ENCODE measurements around the gene PLXNA3. TPM values are rescaled to one million over a fixed set of nuclear protein-coding genes. Genes with fewer than 3 reads are reported as not detected.

PLXNA3 gene
- total RNA-seq, 2 experiments from 2014 or later: 23.2 to 25.3 TPM

GRCh38 chrX:154509455-154509854 is 51.4 kb downstream of the PLXNA3 start:
- ChIA-PET POLR2A (no interaction called here), CTCF (no interaction called here)
- ATAC-seq (no peak), DNase-seq (no peak)
- Mint-ChIP-seq H3K4me3 (no peak overlapping the region), H3K9me3 (ENCODE audit: low read depth) (no peaks in the 10 kb centered on the region), H3K36me3 (ENCODE audit: low read depth) (peaks cover 31% of the 10 kb centered on the region), H3K27me3 (no peaks in the 10 kb centered on the region), H3K4me1 (peaks cover 23% of the 10 kb centered on the region), H3K27ac (no peak overlapping the region)
- intact Hi-C loops (cut with DNase I, micrococcal nuclease): no loop called here

DNA sequence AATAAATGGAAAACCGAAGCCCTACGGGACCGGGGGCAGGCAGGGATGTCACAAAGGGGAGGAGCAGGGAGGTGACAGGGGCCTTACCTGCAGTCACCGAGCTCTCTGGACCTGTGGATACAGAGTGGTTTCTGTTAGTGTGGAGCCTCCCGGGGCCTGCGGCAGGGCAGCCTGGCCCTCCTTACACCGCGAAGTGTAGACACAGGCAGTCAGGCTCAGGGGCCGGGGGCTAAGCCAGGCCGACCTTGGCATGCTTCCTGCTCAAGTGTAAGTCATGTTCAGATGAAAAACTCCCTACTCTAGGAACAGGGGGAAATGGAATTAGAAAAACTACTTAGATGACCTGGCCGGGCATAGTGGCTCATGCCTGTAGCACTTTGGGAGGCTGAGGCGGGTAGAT is 53.7 kb downstream of the PLXNA3 start:
- H3K4me3 Mint-ChIP-seq: no peak overlapping the region
- DNase-seq (no peak), ATAC-seq (no peak)
- no peaks in the 10 kb centered on the region for H3K27me3 Mint-ChIP-seq
- ChIA-PET POLR2A (no interaction called here), CTCF (no interaction called here)
- H3K36me3 Mint-ChIP-seq (ENCODE audit: low read depth): peaks cover 32% of the 10 kb centered on the region
- H3K9me3 Mint-ChIP-seq (ENCODE audit: low read depth): no peaks in the 10 kb centered on the region
- peaks cover 33% of the 10 kb centered on the region for H3K4me1 Mint-ChIP-seq
- intact Hi-C loops (cut with DNase I, micrococcal nuclease): no loop called here
- peak overlapping the region; percentile 31 for H3K27ac Mint-ChIP-seq

DNA sequence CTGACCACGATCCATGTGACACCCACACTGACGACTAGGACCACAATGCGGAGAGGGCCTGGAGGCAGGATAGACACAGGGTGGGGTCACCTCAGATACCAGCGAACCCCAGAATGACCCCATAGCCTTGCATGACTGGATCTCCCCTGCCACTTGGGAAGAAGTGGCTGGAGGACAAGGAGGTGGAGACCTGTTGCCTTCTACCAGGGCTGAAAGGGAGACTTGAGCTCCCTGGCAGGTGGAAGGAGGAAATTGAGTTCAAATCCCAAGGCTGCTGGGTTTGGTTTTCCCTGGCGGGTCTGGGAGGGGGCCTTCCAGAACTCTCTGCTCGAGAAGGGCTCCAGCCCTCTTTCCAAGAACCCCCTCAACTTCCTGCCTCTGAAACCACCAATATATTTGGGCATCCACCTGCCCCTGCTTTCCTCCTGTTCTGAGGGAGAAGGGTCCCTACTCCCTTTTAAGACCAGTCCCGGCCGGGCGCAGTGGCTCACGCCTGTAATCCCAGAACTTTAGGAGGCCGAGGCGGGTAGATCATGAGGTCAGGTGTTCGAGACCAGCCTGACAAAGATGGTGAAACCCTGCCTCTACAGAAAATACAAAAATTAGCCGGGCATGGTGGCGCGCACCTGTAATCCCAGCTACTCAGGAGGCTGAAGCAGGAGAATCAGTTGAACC is 54.9 kb downstream of the PLXNA3 start:
- intact Hi-C loops (cut with DNase I, micrococcal nuclease): no loop called here
- Mint-ChIP-seq H3K36me3 (ENCODE audit: low read depth) (peaks cover 31% of the 10 kb centered on the region), H3K9me3 (ENCODE audit: low read depth) (no peaks in the 10 kb centered on the region), H3K27me3 (no peaks in the 10 kb centered on the region), H3K27ac (no peak overlapping the region), H3K4me3 (no peak overlapping the region), H3K4me1 (peaks cover 34% of the 10 kb centered on the region)
- POLR2A ChIA-PET: no interaction called here
- DNase-seq: no peak
- ATAC-seq: no peak
- CTCF ChIA-PET: no interaction called here

GRCh38 chrX:154513716-154514115 is 55.6 kb downstream of the PLXNA3 start:
- intact Hi-C loops (cut with DNase I, micrococcal nuclease): no loop called here
- Mint-ChIP-seq H3K4me1 (peaks cover 34% of the 10 kb centered on the region), H3K4me3 (peak overlapping the region; percentile 32), H3K36me3 (ENCODE audit: low read depth) (peaks cover 27% of the 10 kb centered on the region), H3K27me3 (no peaks in the 10 kb centered on the region), H3K9me3 (ENCODE audit: low read depth) (no peaks in the 10 kb centered on the region), H3K27ac (peak overlapping the region; percentile 73)
- no peak for ATAC-seq
- DNase-seq: no peak
- POLR2A ChIA-PET: no interaction called here
- CTCF ChIA-PET: no interaction called here

DNA sequence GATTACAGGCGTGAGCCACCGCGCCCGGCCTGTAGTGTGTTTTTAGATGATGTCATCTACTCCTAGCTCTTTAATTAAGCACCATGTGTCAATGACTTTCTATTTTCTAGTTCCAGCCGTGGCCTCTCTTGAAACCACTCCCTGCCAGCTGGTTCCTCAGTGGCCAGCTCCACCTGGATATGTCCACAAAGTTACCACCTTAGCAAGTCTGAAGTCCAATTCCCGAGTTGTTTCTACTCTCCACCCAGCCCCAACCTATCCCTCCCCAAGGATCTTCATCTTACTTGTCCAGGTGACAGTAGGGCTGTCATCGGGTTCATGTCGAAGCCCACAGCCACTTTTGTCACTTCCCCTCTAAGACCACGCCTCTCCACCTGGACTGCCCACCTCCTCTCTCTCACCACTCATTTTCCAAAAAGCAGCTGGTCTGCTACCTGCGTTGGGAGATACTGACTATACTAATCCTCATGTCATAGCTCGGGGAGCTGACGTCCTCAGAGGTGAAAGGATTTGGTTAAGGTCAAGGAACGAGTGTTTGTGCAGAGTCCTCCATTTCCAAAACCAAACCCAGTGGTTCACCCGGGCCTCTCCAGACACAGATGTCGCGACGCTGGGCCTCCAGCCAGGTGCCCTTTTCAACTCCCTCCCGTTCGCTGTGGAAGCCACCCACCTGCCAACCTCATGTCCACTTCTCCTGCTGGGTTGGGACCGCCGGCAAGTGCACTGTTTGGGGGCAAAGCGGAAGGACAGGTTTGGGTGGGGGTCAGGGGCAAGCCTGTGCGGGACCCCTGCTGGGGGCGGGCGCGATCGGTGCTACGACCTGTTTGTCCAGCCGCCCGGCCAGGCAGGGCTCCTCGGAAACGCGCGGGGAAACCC is 57.2 kb downstream of the PLXNA3 start:
- peak overlapping the region; percentile 78 for H3K27ac Mint-ChIP-seq
- ATAC-seq: no peak

GRCh38 chrX:154515966-154516655 is 58.0 kb downstream of the PLXNA3 start, which contains the start of gene FAM3A:
TSS of gene FAM3A (minus strand) at chrX:154516232. CDS start at chrX:154515772, 460 bp downstream.
- peak within 1 kb of the TSS; percentile 81 for H3K4me3 Mint-ChIP-seq
- H3K4me1 Mint-ChIP-seq: peaks cover 30% of the 10 kb centered on the region
- peaks cover 8% of the 10 kb centered on the region for H3K36me3 Mint-ChIP-seq (ENCODE audit: low read depth)
- H3K9me3 Mint-ChIP-seq (ENCODE audit: low read depth): no peaks in the 10 kb centered on the region
- H3K27me3 Mint-ChIP-seq: no peaks in the 10 kb centered on the region
- peak within 1 kb of the TSS; percentile 90 for H3K27ac Mint-ChIP-seq
- ATAC-seq: peak; percentile 98
- POLR2A ChIA-PET: no interaction called here
- DNase-seq: peak; percentile 97
- CTCF ChIA-PET: interaction anchor here (1.5 kb wide), 1 partner anchor 11 kb away, joined by 5 read pairs; no protein-coding TSS in a partner anchor
- intact Hi-C loops (cut with DNase I, micrococcal nuclease): loop anchor here (1.0 to 2.0 kb wide), 14 partner anchors 26 to 722 kb away; partner anchors contain the start of genes IKBKG (in 2 of the 2), LAGE3 (in 2 of the 2), DKC1 (in 1 of the 2) and G6PD (in 1 of the 2)

More for the DNA sequence above, 57.2 kb downstream of the PLXNA3 start:
- Mint-ChIP-seq H3K27me3 (no peaks in the 10 kb centered on the region), H3K9me3 (ENCODE audit: low read depth) (no peaks in the 10 kb centered on the region), H3K36me3 (ENCODE audit: low read depth) (peaks cover 15% of the 10 kb centered on the region), H3K4me1 (peaks cover 34% of the 10 kb centered on the region), H3K4me3 (peak overlapping the region; percentile 81)
- ChIA-PET POLR2A (interaction anchor here (0.6 kb wide), 1 partner anchor 11 kb away, joined by 3 read pairs; no protein-coding TSS in a partner anchor), CTCF (no interaction called here)
- peak; percentile 34 for DNase-seq
- intact Hi-C loops (cut with DNase I, micrococcal nuclease): no loop called here

- ChIA-PET POLR2A (interaction anchor here (1.3 kb wide), 1 partner anchor 30 kb away, joined by 4 read pairs; the partner anchor contains the start of genes G6PD and IKBKG), CTCF (interaction anchor here (0.6 to 1.5 kb wide), 2 partner anchors 10 to 548 kb away, joined by 3 to 5 read pairs; no protein-coding TSS in a partner anchor)
- Mint-ChIP-seq H3K36me3 (ENCODE audit: low read depth) (peaks cover 8% of the 10 kb centered on the region), H3K27ac (peak overlapping the region; percentile 90), H3K4me3 (peak overlapping the region; percentile 81), H3K4me1 (peaks cover 26% of the 10 kb centered on the region), H3K9me3 (ENCODE audit: low read depth) (no peaks in the 10 kb centered on the region), H3K27me3 (no peaks in the 10 kb centered on the region)
- intact Hi-C loops (cut with DNase I, micrococcal nuclease): loop anchor here (1.0 to 2.0 kb wide), 15 partner anchors 11 to 722 kb away; partner anchors contain the start of genes IKBKG (in 2 of the 2), LAGE3 (in 2 of the 2), DKC1 (in 1 of the 2) and G6PD (in 1 of the 2)
- ATAC-seq (peak; percentile 1), DNase-seq (peak; percentile 16)
These were observed 58.6 kb downstream of the PLXNA3 start for GRCh38 chrX:154516656-154517100.

DNA sequence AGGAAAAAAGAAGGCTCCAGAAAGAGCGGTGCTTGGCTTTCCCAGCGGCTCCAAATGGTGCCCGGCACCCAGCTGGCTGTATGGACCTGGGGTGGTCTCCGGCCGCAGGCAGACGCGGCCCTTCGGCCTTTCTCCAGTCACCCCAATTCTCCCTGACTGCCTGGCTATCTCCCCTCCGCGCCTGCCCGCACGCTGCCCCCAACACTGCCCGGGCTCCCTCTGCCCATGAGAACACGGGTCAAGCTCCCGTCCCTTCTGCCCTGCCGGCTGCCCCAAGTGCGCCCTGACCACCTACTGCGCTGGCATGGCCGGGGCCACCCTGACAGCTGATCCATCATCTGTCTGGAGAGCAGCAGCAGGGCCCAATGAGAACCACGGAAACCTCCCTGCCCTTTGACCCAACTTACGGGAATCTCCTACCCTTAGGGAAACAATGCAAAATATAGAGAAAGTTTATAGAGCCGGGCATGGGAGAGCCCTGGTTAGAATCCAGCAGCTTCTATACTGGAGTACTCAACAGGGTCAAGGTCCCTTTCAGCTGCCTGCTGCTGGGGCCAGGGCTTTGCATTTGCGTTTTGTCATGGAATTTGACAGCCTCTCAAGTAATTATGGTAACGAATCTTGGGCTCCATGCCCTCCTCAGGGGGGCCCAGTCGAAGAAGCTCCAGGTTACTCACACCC is 59.2 kb downstream of the PLXNA3 start:
- POLR2A ChIA-PET: interaction anchor here (1.3 kb wide), 1 partner anchor 30 kb away, joined by 4 read pairs; the partner anchor contains the start of genes G6PD and IKBKG
- H3K36me3 Mint-ChIP-seq (ENCODE audit: low read depth): peaks cover 8% of the 10 kb centered on the region
- peak overlapping the region; percentile 90 for H3K27ac Mint-ChIP-seq
- CTCF ChIA-PET: interaction anchor here (0.6 to 1.5 kb wide), 3 partner anchors 9 to 548 kb away, joined by 3 to 5 read pairs (median 3); no protein-coding TSS in a partner anchor
- ATAC-seq (no peak), DNase-seq (no peak)
- intact Hi-C loops (cut with DNase I, micrococcal nuclease): loop anchor here (1.0 to 2.0 kb wide), 3 partner anchors 10 to 80 kb away; partner anchors contain the start of genes G6PD (in 1 of the 2), GDI1 (in 1 of the 2) and IKBKG (in 1 of the 2)
- peak overlapping the region; percentile 81 for H3K4me3 Mint-ChIP-seq
- no peaks in the 10 kb centered on the region for H3K27me3 Mint-ChIP-seq
- H3K4me1 Mint-ChIP-seq: peaks cover 23% of the 10 kb centered on the region
- no peaks in the 10 kb centered on the region for H3K9me3 Mint-ChIP-seq (ENCODE audit: low read depth)

- ChIA-PET POLR2A (no interaction called here), CTCF (no interaction called here)
- Mint-ChIP-seq H3K36me3 (ENCODE audit: low read depth) (peaks cover 4% of the 10 kb centered on the region), H3K27me3 (no peaks in the 10 kb centered on the region), H3K9me3 (ENCODE audit: low read depth) (no peaks in the 10 kb centered on the region), H3K4me1 (peaks cover 10% of the 10 kb centered on the region), H3K27ac (no peak overlapping the region), H3K4me3 (no peak overlapping the region)
- DNase-seq (no peak), ATAC-seq (no peak)
- intact Hi-C loops (cut with DNase I, micrococcal nuclease): no loop called here
These were observed 61.3 kb downstream of the PLXNA3 start for GRCh38 chrX:154519389-154519788.

DNA sequence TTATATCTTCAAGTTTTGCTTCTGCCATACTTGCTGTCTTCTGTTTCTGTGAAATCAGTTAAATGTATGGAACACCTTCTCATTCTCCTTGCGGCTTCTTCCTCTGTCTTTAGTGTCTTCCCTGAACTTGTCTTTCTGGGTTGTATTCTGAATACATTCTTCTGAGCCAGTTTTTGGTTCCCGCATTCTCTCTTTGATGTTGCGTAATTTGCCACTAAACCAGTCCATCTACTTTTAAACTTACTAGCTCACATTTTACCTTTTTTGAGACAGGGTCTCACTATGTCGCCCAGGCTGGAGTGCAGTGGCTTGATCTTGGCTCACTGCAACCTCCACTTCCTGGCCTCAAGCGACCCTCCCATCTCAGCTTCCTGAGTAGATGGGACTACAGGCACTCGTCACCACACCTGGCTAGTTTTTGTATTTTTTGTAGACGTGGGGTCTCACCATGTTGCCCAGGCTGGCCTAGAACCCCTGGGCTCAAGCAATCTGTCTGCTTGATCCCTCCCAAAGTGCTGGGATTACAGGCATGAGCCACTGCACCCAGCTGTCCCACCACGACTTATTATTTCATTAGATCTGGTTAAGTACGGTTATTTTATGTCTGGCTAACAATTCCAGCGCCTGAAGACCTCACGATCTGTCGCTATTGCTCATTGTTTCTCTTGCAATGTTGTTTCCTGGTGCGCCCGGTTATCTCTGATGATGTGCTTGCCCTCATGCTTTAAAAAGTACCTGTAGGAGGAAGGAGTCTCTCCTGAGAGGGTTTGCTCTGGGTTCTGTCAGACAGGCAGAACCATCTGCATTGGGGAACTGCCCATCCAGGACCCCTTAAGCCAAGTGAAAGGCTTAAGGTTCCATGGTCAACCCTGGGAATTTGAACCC is 67.8 kb downstream of the PLXNA3 start:
- intact Hi-C loops (cut with DNase I, micrococcal nuclease): loop anchor here in 1 of 2 experiments (5.0 kb wide), 1 partner anchor 759 kb away; no protein-coding TSS in a partner anchor
- Mint-ChIP-seq H3K27me3 (no peaks in the 10 kb centered on the region), H3K27ac (peak overlapping the region; percentile 55), H3K9me3 (ENCODE audit: low read depth) (no peaks in the 10 kb centered on the region), H3K4me3 (no peak overlapping the region), H3K36me3 (ENCODE audit: low read depth) (no peaks in the 10 kb centered on the region), H3K4me1 (peaks cover 18% of the 10 kb centered on the region)
- ChIA-PET CTCF (no interaction called here), POLR2A (no interaction called here)
- no peak for DNase-seq
- ATAC-seq: no peak
